ENCODE results near the gene TMEM212. TPM values are rescaled to one million over a fixed set of nuclear protein-coding genes. Genes with fewer than 3 reads are reported as not detected.

Gene TMEM212
- total RNA-seq, 2 experiments from 2014 or later, result not detected

Other genes with a start within 250 kb of the TMEM212 start
- gene PLD1, start 32.9 kb upstream of the TMEM212 start, total RNA-seq, result under 1 TPM; 0.19 to 0.80 TPM
- 10 to 100 TPM; 19.0 to 24.2 TPM for gene FNDC3B, start 196.2 kb downstream of the TMEM212 start, total RNA-seq

All from activated CD8-positive, alpha-beta memory T cell treated with anti-CD3 and anti-CD28 coated beads for 36 hours (primary cell).